ENCODE data around the gene SLC39A1.

GRCh38 chr1:153933955-153934354, 29.4 kb downstream of the SLC39A1 start:
- TF ChIP-seq POLR2AphosphoS5 (IDR thresholded peaks at IDR 0.05; ENCODE audit: borderline replicate concordance, low read depth, low read length) (no peak), EZH2 (IDR thresholded peaks at IDR 0.05) (no peak), FOXP2 (optimal IDR thresholded peaks at IDR 0.05; ENCODE audit: control extremely low read depth, extremely low read length, insufficient read depth) (no peak)

Measured in SK-N-MC (cell line).